ENCODE results near the gene NOD2.

The NOD2 gene

GRCh38 chr16:50743581-50744225, 50.3 kb downstream of the NOD2 start:
- no peak for DNase-seq

- no peak for DNase-seq
Measured at GRCh38 chr16:50744881-50745280, 51.5 kb downstream of the NOD2 start.

GRCh38 chr16:50745940-50746339, 52.5 kb downstream of the NOD2 start:
- no peak for DNase-seq

DNA sequence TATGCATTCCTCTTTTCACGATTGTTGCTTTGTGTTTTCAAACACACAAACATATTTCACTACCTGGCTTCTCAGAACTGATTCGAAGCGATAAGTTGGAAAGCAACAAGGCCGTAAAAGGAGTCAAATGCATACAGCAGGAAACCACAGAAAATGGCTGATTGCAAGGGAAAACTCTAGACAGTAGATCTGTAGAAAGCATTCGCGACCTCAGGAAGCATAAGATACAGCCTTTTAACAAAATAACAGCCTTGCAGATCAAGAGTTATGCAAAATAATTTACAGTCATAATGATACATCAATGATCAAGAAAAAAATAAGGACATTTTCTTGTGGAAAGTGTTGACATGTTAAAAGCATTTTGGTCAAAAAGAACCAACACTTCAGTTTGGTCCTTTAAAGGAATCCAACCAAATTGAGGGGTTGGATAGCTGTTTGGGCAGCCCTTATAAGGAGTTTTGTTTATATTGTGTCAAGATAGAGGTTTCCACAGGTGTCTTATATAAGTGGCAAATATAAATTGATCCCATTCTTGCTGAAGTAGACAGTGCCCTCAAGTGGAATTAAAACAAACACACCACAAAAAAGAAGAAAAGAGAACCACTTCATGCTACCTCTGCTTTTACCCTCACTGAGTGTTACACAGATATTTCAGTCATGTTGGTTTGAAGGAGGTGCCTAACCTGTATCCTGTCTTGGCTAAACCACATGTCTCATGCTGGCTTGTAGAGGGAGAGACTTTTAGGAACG, 54.0 kb downstream of the NOD2 start:
- DNase-seq: no peak

- no peak for DNase-seq
Measured at GRCh38 chr16:50751528-50751927, 58.1 kb downstream of the NOD2 start.

DNA sequence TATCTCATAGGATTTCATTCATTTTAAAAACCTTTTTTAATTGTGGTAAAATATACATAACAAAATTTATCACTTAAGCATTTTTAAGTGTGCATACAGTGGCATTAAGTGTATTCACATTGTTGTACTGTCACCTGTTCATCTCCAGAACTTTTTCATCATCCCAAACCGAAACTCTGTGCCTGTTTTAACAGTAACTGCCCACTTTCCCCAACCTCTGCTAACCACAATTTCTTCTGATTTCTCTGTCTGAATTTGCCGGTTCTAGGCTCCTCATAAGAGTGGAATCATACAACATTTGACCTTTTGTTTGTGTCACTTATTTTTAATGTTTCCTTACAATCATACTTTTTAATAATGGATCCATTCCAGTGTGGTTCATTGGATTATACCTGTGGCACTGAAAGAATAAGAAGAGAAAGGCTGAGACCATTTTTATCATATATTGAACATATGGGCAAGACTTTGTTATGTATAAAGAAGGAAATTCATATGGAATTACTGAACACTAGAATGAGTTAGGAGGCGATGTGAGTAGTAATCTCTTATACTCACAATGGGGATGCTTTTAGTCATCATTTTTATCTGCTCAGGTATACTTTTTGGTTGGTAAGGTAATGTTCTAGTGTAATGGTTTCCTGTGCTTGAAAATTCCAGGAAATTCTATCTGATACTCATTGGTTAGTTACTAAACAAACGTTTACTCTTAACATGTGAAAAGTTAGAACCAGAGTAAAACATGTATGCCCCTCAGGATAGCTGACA, 59.2 kb downstream of the NOD2 start:
- no peak for DNase-seq

- DNase-seq: no peak
Measured at GRCh38 chr16:50756473-50756872, 63.1 kb downstream of the NOD2 start.

DNA sequence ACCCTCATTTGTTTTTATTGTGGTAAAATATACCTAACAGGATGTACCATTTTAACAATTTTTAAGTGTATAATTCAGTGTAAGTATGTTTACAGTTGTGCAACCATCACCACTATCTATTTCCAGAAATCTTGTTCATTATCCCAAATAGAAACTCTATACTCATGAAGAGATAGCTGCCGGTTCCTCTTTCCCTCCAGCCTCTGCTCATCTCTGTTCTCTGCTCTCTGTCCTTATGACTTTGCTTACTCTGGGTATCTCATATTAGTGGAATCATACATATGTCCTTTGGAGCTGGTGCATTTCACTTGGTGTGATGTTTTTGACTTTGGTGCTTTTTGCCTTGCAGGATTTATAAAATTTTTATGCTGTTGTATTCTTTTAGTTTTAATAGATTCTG, 67.9 kb downstream of the NOD2 start:
- no peak for DNase-seq

DNA sequence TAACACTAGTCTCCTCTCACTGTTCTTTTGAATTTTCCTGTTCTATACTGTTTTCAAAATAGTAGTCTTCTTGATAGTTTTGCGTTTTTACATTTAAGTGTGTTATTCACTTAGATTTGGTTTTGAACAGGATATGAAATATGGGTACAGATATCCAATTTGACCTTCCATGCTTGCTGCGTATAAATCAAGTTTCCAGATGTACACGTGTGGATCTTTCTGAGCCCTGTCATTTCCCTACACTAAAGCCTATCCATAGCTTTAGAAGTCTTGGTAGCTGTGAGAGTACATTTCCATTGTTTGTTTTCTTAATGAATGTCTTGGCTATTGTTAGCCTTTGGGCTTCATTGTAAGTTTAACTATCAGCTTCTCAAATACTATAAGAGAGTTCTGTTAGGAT, 68.8 kb downstream of the NOD2 start:
- DNase-seq: no peak

- DNase-seq: no peak
Measured at GRCh38 chr16:50763211-50763610, 69.8 kb downstream of the NOD2 start.

DNA sequence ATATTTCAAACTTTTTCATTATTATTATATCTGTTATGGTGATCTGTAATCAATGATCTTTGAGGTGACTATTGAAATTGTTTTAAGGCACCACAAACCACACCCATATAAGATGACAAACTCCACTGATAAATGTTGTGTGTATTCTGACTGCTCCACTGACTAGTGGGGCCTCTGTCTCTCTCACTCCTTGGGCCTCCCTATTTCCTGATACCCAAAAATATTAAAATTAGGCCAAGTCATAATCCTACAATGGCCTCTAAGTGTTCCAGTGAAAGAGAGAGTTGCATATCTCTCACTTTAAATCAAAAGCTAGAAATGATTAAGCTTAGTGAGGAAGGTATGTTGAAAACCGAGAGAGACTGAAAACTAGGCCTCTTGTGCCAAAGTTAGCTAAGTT, 71.9 kb downstream of the NOD2 start:
- DNase-seq: no peak

GRCh38 chr16:50765861-50766260, 72.5 kb downstream of the NOD2 start:
- DNase-seq: no peak

DNA sequence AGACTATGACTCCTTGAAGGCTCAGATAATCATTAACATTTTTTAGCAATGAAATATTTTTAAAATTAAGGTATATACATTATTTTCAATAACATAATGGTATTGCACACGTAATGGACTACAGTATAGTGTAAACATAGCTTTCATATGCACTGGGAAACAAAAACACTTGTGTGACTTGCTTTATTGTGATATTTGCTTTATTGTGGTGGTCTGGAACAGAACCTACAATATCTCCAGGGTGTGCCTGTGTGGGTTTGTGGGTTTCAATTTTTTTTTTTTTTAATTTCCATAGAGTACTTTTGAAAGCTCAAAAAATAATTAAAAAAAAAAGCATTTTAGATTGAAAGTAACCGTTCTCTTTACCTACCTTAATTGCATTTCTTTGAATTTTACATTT, 73.8 kb downstream of the NOD2 start:
- DNase-seq: no peak

DNA sequence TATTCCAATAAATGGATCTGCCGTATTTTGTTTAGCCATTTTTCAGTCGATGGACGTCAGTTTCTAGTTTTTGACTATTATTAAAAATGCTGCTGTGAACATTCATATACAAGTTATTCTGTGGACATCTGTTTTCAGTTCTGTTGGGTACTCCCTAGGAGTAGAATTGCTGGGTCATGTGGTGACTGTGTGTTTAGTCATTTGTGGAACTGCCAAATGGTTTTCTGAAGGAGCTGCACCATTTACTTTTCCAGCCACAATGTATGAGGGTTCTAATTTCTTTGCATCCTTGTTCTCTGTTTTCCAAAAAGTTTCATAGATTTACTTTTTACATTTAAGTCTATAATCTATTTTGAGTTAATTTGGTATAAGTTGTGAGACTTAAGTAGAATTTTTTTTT, 78.0 kb downstream of the NOD2 start:
- no peak for DNase-seq

- no peak for DNase-seq
Measured at GRCh38 chr16:50774405-50774804, 81.0 kb downstream of the NOD2 start.

- no peak for DNase-seq
Measured at GRCh38 chr16:50774960-50775359, 81.6 kb downstream of the NOD2 start.

DNA sequence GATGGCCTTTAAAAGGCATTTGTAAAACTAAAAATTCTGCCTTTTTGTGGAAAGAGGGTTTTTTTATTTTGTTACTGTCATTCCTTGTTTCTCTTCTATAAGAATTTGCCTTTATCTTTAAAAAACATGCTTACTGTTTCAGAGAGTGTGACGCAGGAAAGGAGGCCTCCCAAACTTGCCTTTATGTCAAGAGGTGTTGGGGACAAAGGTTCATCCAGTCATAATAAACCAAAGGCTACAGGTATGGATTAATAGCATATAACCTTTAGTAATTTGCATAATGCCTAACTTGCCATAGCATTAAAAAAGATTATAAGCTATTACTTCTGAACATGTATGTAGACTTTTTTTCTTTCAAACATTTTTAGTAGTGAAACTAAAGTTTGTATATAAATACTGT, 82.6 kb downstream of the NOD2 start:
- no peak for DNase-seq

GRCh38 chr16:50778284-50779163, 85.1 kb downstream of the NOD2 start:
- no peak for DNase-seq

- no peak for DNase-seq
Measured at GRCh38 chr16:50781043-50781442, 87.6 kb downstream of the NOD2 start.

DNA sequence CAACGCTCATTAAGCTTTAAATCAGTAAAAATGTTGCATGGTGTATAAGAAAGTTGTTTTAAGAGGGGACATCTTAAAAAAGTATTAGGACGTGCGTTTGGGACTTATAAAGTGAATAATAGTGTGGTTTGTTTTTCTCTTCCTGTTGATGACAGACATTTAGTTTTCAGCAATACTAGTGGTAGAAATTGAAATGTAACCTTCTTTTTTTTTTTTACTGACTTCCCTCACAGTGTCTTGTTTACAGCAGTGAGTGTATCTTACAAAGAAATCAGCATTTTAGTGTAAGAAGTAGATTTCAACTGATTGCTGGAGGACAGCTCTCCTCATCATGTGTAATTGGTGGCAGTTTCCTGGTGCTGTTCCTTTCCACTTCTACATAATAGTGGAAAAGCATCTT, 88.1 kb downstream of the NOD2 start:
- no peak for DNase-seq

Measured in T1000 (cell line).